DMS114 treated with DMSO at 0.1 percent for 48 hours (cell line): ENCODE data around the gene KLHL3.
A peak's percentile ranks its signal among the peaks of the same experiment; 100 is the strongest.
"Not testable (repeated sequence)": the region's sequence is repeated elsewhere in the genome, so short reads cannot be mapped to it uniquely, and the experiment has no call there.

ENCODE experiments used
- DNase-seq: peaks from one replicate; lab custom pipeline; 2025; ENCODE audit not compliant: unreplicated experiment; lab: John Stamatoyannopoulos, UW

Gene KLHL3

GRCh38 chr5:137668637-137669036 is 67.3 kb downstream of the KLHL3 start:
- DNase-seq, result no peak

DNA sequence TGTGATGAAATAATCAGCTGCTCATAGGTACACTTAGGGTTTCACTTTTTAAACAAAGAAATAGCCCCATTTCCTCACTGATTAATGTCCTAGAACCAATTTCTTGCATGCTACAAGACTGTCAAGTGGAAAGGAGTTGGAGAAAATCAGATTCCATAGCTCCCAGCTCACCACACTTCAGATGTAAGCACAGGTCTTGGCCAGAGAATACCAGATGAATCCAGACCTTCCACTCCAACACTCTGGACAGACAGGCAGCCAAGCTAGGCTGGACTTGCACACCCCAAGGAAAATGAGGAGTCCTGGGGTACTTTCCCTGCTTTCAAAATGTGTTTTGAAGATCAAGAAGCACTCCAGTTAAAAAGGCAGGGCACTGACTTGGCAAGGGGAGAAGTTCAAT is 68.5 kb downstream of the KLHL3 start:
- no peak for DNase-seq

- DNase-seq, result no peak
Measured at GRCh38 chr5:137666901-137667300, 69.0 kb downstream of the KLHL3 start.

GRCh38 chr5:137666461-137666850 is 69.4 kb downstream of the KLHL3 start:
- no peak for DNase-seq

- DNase-seq, result no peak
Measured at GRCh38 chr5:137665678-137666460, 70.0 kb downstream of the KLHL3 start.

DNA sequence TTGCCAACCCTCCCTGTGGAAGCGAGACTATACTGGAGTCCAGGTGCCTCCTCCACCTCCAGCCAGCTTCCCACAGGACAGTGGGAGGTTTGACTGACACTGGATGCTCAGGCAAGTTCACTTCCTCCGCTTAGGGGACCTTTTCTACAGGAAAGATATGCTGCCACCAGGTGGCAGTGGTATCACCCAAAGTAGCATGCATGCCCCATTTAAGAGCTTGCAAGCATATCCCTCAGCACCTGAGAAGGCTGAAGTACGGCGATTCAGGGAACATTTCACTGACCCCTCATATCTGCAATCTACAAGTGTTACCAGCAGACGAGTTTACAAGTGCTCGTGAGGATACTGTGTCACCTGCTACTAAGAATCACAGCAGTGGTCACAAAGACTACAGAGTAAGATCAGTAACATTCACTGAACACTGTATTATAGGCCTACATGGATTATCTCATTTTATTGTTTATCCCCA is 75.5 kb downstream of the KLHL3 start:
- peak; percentile 65 for DNase-seq

DNA sequence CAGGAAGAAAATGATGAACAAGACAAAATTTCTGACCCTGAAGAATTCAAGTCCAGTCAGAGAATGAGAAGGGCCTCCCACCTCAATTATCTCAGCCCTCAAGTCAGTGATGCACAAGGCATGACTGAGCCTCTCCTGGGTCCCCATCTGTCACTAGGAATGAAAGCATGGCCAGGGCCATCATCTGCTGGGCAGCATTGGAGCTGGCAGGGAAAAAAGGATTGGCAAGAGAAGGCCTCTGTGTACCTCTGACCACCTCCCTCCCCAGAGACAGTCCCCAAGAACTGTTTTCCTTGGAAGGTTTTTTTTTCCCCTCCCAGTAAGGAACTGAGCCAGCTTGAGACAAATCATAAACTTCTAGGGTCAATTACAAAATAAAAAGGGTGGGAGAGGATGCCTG is 76.7 kb downstream of the KLHL3 start:
- DNase-seq, result no peak

GRCh38 chr5:137658324-137658723 is 77.6 kb downstream of the KLHL3 start:
- DNase-seq, result no peak

DNA sequence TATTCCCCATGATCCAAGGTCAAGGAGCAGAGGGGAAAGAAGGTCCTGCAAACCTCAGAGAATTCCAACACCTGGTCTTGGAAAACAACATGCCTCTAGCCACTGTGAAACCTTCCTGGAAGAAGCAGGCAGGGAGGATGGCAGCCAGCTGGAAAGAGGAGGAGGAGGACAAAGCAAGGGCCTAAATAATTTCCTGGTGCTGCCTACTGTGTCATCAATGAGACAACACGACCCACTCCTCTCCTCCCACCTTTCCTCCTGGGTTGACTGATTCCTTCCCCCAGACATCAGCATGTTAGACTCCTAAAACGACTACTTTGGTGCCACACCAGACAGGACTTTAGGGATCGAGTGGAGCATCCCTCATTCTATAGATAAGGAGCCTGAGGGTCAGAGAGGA is 78.8 kb downstream of the KLHL3 start:
- DNase-seq, result no peak

DNA sequence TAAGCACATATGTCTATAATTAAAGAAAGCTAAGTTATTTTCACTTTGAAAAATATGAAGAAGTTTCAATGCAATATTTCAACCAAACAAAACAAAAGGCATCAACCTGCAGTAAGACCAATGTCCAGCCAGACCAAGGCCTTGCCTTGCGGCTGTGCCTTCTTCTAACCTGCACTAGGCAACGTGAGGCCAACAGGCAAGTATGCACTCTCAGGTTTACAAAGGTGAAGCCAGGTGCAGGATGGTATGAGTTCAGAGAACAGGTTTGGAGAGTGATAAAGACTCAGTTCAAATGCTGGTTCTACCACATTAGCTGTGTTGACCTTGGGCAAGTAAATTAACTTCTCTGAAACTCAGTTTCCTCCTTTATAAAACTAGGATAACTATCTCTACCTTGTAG is 79.3 kb downstream of the KLHL3 start:
- no peak for DNase-seq

GRCh38 chr5:137651022-137651421 is 84.9 kb downstream of the KLHL3 start:
- no peak for DNase-seq

DNA sequence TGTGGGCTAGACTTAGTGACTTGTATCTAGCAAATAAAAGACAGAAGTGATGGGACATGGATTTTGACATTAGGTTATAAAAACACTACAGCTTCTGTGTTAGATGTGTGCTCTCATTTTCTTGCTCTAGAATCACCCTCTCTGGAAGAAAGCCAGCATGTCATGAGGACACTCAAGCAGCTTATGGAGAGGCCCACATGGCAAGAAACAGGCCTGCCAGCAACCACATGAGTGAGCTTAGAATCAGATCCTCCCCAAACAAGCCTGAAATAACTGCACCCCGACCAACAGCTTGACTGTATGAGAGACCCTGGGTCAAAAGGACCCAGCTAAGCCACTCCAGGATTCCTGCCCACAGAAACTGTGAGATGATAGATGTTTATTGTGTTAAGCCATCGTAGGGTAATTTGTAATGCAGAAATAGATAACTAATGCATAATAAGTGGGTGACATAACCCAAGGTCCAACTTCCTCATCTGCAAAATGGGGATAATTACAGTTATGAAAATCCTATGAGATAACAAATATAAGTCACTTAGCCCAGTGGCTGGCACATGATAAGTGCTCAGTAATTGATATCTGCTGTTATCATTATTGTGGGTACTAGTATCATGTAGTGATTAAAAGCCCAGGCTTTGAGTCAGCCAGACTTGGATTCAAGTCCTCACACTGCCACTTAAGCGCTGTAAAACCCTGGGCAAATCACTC is 86.5 kb downstream of the KLHL3 start:
- DNase-seq, result no peak

DNA sequence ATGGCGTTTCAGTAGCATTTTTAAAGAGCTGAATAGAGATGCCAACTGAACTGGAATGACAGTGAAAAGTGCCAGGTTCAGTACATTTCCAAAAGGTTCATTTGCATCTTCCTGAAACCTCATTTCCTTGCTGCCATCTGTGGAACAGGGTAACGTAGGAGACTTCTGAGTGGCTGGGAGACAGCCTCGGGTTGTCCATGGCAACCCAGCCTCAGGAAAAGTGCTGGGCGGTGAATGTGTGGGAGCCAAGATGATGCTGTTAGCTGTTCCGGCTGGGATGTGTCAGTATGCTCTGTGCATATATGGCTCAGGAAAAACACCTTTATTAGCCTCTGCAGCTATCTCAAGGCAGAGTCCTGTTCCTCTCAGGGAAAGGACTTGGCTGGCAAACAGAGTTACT is 87.5 kb downstream of the KLHL3 start:
- DNase-seq, result no peak

DNA sequence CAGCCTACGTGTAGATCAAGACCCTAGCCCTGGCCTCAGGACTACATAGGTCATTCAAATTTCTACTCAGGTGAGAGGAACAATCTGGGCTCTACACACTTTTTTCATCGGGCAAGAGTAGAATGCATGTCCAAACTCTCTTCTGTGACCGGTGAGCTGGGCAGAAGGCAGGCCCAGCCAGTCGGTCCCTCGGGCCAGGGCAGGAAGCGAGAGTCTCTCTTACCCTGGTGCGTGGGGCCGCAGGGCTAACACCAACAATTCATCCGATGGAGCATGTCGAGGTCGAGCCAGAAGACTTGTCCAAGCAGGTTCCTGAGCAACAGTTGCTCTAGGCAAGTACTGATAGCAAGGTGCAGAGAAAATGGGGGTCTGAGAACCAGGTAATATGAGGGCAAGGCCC is 88.5 kb downstream of the KLHL3 start:
- DNase-seq, result no peak

DNA sequence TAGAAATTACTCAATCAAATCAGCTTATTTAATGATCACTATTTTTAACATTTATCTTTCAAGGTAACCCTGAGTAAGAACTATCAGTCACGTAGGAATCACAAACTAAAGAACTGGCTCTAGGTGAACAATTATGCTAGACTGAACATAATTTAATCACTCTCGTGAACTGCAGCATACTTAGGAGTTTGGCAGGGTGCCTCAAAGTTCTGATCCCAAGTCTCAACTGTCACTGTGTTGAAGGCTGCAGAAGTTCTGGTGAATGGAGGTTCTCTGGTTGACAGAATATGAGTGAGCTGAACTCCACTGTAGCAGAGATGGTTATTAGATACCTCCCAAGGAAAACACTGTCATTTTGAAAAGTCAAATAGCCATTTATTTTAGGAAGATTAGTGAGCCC is 89.1 kb downstream of the KLHL3 start:
- DNase-seq, result no peak

DNA sequence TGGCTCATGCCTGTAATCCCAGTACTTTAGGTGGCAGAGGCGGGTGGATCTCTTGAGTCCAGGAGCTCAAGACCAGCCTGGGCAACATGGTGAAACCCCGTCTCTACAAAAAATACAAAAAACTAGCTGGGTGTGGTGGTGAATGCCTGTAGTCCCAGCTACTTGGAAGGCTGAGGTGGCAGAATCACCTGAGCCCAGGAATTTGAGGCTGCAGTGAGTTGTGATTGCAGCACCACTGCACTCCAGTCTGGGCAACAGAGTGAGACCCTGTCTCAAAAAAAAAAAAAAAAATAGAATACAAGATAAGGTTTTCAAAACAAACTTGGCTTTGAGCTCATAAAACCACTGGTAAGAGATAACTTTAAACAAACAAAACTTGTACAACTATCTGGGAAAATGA is 92.8 kb downstream of the KLHL3 start:
- DNase-seq, result not testable (repeated sequence)

- no peak for DNase-seq
Measured at GRCh38 chr5:137642091-137642490, 93.8 kb downstream of the KLHL3 start.

GRCh38 chr5:137641148-137641547 is 94.7 kb downstream of the KLHL3 start:
- DNase-seq, result no peak

DNA sequence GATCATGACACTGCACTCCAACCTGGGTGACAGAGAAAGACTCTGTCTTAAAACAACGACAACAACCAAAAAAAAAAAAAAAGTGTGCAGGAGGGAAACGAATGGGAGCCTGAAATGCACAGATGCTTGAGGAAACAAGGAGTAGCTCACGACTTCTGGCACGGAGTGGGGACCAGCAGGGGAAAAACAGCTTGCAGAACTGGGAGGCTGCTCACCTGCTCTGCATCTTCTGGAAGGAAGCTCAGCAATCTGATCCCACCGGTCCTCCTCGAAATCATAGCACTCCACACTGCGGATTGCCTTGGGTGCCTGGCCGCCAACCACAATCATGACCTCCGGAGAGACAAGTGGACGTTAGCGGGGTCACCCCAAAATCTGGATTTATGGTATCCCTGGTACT is 96.2 kb downstream of the KLHL3 start:
- DNase-seq, result no peak

DNA sequence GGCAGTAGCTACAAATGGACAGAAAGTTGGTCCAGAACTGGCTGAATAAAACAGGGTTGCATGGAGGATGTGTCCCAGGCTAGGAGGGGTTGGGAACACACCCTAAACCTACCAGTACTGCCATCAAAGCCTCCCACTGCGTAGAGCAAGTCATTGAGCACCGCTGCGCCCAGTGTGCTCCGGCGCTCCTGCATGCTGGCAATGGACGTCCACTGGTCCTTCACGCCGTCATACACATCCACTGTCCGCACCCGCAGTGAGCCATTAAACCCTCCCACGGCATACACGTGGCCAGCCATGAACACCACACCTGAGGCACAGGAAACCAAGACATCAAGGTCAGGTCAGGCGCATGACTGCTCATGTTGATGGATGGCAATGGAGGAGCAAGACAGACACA is 97.0 kb downstream of the KLHL3 start:
- no peak for DNase-seq

- no peak for DNase-seq
Measured at GRCh38 chr5:137636830-137637714, 98.8 kb downstream of the KLHL3 start.

DNA sequence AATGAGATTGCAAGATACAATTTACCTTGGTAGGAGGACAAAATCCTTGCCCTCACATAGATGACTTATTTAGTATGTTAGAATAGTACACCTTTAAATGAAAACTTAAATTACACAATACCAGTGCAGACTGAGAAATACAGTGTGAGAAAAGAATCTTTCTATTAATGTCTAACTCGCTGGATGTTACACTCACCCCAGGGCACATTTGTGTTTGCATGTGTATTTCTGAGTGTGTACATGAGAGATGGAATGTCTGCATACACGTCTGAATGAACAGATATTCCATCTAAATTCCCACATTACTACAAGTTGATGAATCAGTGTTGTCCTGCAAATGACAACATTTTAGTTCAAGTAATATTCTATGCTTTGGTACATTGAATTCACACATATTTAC is 99.8 kb downstream of the KLHL3 start:
- DNase-seq, result no peak
